Neutrophil (primary cell): ENCODE data around the gene IFITM2.

Source experiments
- H3K27ac ChIP-seq: fragments of 200-600 bp; sonication (generic); 2 replicates; pipeline ENCODE4 v1.5.1; 2016; ENCODE audit warnings: mild to moderate bottlenecking, moderate library complexity
- H3K27me3 ChIP-seq: fragments of 200-600 bp; sonication (generic); 2 replicates; pipeline ENCODE4 v1.6.0; 2016; ENCODE audit warnings: mild to moderate bottlenecking
- H3K36me3 ChIP-seq: fragments of 200-600 bp; sonication (generic); 2 replicates; pipeline ENCODE4 v1.5.1; 2017
- H3K4me1 ChIP-seq, 2 experiments: fragments of 200-600 bp in 1 of 2; sonication (generic) in 1 of 2; 1 replicate in 1 of 2; 2 replicates in 1 of 2; pipeline versions ENCODE4 v1.5.1 to v1.6.1; 2013 to 2016; ENCODE audit warnings: low read depth in 1 of 2, low read length in 1 of 2, mild to moderate bottlenecking in 1 of 2, moderate library complexity in 1 of 2; ENCODE audit not compliant: control insufficient read depth in 1 of 2, insufficient read depth in 1 of 2
- H3K4me3 ChIP-seq, 2 experiments: fragments of 200-600 bp in 1 of 2; sonication (generic) in 1 of 2; 1 replicate in 1 of 2; 2 replicates in 1 of 2; pipeline ENCODE4 v1.5.1; 2013 to 2016; ENCODE audit warnings: low read depth in 1 of 2, low read length in 1 of 2, mild to moderate bottlenecking in 1 of 2, moderate library complexity in 1 of 2
- H3K9me3 ChIP-seq: fragments of 200-600 bp; sonication (generic); 2 replicates; pipeline ENCODE4 v1.5.1; 2016
- TF ChIP-seq, protein P1 (sequence below): fragments of 200-600 bp; sonication (generic); IDR thresholded peaks from 2 replicates; pipeline ENCODE4 v1.5.1; 2016; ENCODE audit warnings: antibody characterized with exemption

Gene IFITM2

DNA sequence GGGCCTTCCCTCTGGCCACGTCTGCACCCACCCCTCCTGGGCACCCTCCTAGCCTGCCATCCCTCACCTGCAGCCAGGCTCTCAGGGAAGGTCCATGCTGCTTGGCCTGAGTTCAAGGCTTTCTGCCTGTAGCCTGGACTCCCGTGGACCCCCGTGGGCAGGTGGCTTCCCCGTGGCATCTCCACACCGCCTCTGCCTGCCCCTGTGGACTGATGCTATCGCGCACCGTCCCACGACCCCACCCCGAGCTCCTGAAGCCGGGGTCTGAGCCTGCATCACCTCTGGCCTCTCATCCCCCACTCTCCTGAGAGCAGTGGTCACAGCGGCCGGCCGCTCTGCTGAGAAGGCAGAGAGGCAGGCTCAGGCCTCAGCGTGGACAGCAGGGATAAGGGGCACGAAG, 12.8 kb upstream of the IFITM2 start:
- H3K36me3 ChIP-seq = peaks cover 37% of the 10 kb centered on the region
- H3K27me3 ChIP-seq = peaks cover 51% of the 10 kb centered on the region
- TF ChIP-seq, protein P1, sequence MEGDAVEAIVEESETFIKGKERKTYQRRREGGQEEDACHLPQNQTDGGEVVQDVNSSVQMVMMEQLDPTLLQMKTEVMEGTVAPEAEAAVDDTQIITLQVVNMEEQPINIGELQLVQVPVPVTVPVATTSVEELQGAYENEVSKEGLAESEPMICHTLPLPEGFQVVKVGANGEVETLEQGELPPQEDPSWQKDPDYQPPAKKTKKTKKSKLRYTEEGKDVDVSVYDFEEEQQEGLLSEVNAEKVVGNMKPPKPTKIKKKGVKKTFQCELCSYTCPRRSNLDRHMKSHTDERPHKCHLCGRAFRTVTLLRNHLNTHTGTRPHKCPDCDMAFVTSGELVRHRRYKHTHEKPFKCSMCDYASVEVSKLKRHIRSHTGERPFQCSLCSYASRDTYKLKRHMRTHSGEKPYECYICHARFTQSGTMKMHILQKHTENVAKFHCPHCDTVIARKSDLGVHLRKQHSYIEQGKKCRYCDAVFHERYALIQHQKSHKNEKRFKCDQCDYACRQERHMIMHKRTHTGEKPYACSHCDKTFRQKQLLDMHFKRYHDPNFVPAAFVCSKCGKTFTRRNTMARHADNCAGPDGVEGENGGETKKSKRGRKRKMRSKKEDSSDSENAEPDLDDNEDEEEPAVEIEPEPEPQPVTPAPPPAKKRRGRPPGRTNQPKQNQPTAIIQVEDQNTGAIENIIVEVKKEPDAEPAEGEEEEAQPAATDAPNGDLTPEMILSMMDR = no peak
- H3K27ac ChIP-seq = peak overlapping the region; percentile 5
- H3K9me3 ChIP-seq = no peaks in the 10 kb centered on the region
- peaks cover 11 to 15% of the 10 kb centered on the region in 2 experiments for H3K4me1 ChIP-seq
- H3K4me3 ChIP-seq = no peak overlapping the region

DNA sequence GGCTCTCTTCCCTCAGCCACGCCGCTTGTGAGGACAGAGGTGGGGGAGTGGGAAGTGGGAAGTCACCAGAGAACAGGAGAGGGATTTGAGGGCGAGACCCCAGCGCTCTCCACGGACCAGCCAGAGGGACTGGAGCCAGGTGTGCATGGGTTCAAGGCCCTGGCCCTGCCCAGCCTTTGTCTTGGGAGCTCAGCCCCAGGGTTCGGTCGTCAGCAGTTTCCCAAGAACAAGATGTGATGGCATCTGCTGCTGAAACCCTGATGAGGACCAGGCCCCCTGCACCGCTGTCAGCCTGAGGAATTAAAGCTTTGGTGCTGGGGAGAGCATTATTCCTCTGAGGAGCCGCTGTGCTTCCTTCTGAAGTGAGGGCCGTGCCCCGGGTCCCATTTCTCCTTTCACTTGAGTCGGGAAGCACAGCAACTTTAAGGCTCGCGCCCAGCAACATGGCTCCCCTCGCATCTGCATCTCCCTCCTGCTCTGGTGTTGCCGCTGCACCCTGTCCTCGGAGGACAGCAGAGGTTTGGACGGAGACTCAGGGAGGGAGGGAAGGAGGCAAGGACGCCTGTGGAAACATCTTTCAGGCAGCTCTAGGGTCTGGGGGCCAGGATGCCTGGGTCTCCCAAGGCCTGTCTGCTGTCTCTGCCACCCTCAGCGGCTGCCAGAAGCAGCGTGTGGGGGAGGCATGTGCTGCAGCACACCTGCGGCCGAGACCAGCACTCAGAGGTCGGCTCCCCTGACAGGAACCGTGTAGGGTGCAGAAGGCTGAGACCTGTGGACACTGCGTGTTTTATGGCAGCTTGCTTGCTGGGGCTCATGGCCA, 12.1 kb upstream of the IFITM2 start:
- no peak overlapping the region for H3K4me3 ChIP-seq
- H3K9me3 ChIP-seq = no peaks in the 10 kb centered on the region
- H3K27ac ChIP-seq = no peak overlapping the region
- peaks cover 51% of the 10 kb centered on the region for H3K27me3 ChIP-seq
- H3K4me1 ChIP-seq = peaks cover 3 to 7% of the 10 kb centered on the region in 2 experiments
- TF ChIP-seq, protein P1 = no peak
- peaks cover 37% of the 10 kb centered on the region for H3K36me3 ChIP-seq

DNA sequence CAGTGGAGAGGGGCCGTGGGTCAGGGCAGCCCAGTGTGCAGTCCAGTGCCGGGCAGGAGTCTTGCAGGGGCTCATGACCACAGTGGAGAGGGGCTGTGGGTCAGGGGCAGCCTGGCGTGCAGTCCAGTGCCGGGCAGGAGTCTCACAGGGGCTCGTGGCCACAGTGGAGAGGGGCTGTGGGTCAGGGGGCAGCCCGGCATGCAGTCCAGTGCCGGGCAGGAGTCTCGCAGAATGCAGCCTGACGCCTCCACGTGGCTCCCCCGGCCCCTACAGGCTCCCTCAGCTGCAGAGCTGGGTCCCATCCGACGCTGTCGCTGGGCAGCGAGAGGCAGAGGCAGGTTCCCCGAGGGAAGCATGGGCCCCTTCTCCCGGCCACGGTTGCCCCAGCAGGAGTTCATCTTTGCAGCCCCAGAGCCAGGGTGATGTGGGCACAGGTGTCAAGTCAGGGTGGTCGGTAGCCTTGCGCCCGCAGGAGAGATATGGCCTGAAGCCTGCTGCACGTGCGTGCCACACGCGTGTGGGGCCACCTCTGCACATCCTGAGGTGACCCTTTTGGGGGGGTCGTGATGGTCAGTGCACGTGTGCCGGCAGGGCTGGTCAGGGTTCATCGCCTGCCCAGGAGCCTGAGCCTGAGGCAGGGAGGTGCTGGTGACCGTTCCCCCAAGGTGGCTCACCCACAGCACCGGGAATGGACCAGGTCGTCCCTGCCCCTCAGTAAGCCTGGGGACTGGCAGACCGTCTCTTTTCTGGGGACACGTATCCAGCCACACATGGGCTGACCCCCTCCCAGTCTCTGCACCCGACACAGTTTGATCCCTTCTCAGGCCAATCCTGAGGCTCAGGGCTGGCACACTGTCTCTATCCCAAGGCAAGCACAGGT, 11.2 kb upstream of the IFITM2 start:
- TF ChIP-seq, protein P1 = no peak
- peaks cover 54% of the 10 kb centered on the region for H3K27me3 ChIP-seq
- H3K27ac ChIP-seq = peak overlapping the region; percentile 27
- H3K4me3 ChIP-seq = no peak overlapping the region
- no peaks in the 10 kb centered on the region for H3K4me1 ChIP-seq
- H3K36me3 ChIP-seq = peaks cover 34% of the 10 kb centered on the region
- no peaks in the 10 kb centered on the region for H3K9me3 ChIP-seq

DNA sequence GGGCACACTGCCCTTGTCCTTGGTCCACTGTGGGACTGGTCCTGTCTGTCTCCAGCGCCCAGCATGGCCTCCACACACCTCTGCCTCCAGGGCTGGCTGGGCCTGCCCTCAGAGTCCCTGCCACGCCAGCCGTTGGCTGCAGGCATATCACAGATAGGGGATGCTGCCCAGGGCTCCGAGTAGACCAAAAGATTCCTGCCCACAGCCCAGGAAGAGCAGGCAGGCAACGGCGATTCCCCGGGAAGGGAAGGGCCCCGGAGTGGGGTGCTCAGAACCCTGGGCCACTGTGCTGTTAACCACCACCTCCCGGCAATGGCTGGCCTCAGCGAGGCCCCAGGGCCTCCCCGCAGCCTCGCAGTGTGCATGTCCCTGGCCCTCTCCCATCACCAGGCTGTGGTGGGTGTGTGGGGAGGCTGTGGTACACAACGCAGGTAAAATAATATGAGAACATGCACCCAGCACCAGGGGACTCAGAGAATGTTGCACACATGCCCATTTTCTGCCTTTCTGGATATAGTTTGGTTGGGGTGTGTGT, 10.5 kb upstream of the IFITM2 start:
- Histone ChIP-seq H3K27me3 (peaks cover 54% of the 10 kb centered on the region), H3K27ac (peak overlapping the region; percentile 27), H3K9me3 (no peaks in the 10 kb centered on the region), H3K4me3 (no peak overlapping the region), H3K4me1 (no peaks in the 10 kb centered on the region), H3K36me3 (peaks cover 28% of the 10 kb centered on the region)
- TF ChIP-seq, protein P1 = no peak

DNA sequence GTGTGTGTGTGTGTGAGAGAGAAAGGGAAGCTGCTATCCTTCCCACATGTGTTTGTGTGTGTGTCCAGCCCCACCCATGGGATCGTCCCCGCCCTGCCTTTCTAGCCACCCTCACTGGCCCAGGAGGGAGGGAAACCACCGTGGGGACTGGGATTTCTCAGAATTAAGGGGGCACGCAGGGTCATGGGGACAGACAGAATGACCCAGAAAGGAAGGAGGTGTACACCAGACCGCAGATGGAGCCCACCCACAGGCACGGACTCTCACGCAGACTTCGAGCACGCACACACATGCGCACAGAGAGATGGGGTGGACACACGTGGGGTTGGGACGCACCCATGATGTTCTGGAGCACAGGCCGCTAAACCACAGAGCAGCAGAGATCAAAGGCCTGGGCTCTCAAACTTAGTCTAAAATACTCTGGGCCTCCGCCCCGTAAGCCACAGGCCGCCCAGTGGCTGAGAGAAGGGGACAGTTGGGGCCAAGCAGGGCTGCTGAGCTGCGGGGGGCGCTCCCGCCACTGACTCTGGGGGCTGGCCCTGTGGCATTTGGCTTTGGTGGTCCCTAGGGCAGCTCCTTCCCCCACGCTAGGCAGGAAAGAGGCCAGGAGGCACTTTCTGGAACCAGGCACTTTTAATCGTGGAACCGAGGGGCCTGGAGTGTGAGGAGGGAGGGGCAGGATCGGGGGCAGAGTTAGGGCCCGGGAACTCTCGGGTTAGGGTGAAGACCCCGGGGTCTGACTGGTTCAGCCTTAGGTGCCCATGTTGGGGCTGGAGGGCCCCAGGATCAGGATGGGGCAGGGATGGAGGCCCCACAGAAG, 9.8 kb upstream of the IFITM2 start:
- Histone ChIP-seq H3K27ac (no peak overlapping the region), H3K4me3 (no peak overlapping the region), H3K9me3 (no peaks in the 10 kb centered on the region), H3K27me3 (peaks cover 54% of the 10 kb centered on the region), H3K4me1 (no peaks in the 10 kb centered on the region), H3K36me3 (peaks cover 22% of the 10 kb centered on the region)
- TF ChIP-seq, protein P1 = no peak
